HCT116 (cell line): ENCODE measurements around the gene HERPUD1. TPM values are rescaled to one million over a fixed set of nuclear protein-coding genes. Genes with fewer than 3 reads are reported as not detected.
"Not testable (repeated sequence)": the region's sequence is repeated elsewhere in the genome, so short reads cannot be mapped to it uniquely, and the experiment has no call there.

Source experiments
- ATAC-seq: fragments of 200-7000 bp; cut with Tn5 transposase; 2 replicates; pipeline ENCODE4 v1.9.1; 2020; ENCODE audit warnings: mild to moderate bottlenecking, moderate library complexity
- BruUV-seq: library from RNA; stranded (reverse); fragments of 400-500 nt; replicated peaks from 2 replicates; lab custom pipeline; 2021; lab: Mats Ljungman, UMichigan
- CTCF ChIA-PET: fragments of 300-600 bp; sonication (Branson Sonifier 250); formaldehyde crosslinking; loops from one replicate; lab custom pipeline; 2021; ENCODE audit warnings: antibody characterized with exemption; lab: Charles Lee
- POLR2A ChIA-PET: fragments of 300-600, 350-600 bp; sonication (Branson Sonifier 250); formaldehyde crosslinking; loops from one replicate; lab custom pipeline; 2021; ENCODE audit warnings: antibody characterized with exemption; lab: Charles Lee
- RAD21 ChIA-PET, 2 experiments: fragments of 300-600 bp; sonication (Branson Sonifier 250); formaldehyde crosslinking; loops; one replicate each; lab custom pipeline; 2023; ENCODE audit warnings: low total read pairs in 2 of 2; ENCODE audit not compliant: uncharacterized antibody in 2 of 2, unreplicated experiment in 2 of 2, low non-redundant PET in 1 of 2; lab: Charles Lee
- DNase-seq: peaks from one replicate; pipeline ENCODE4 v3.0.0-alpha.2; 2010; ENCODE audit warnings: low read depth, low spot score
- H2AFZ ChIP-seq: fragments of 200-600 bp; shearing (Covaris generic), sonication (generic); 2 replicates; pipeline ENCODE4 v1.6.1; 2017; ENCODE audit warnings: low read depth, mixed run types, mixed read lengths, antibody characterized with exemption, low read length; ENCODE audit not compliant: poor library complexity, severe bottlenecking
- H3K27ac ChIP-seq: 2 replicates; pipeline ENCODE4 v1.5.1; 2012; ENCODE audit warnings: low read depth, low read length
- H3K27me3 ChIP-seq: fragments of 200-600 bp; sonication (generic); 2 replicates; pipeline ENCODE4 v1.6.1; 2016; ENCODE audit warnings: mixed run types, low read length, mixed read lengths; ENCODE audit not compliant: insufficient read depth
- H3K36me3 ChIP-seq, 2 experiments: fragments of 200-500 bp in 1 of 2; fragments of 200-600 bp in 1 of 2; sonication (Bioruptor generic) in 1 of 2; sonication (generic) in 1 of 2; 2 replicates each; pipeline versions ENCODE4 v1.5.1 to v1.6.1; 2014 to 2016; ENCODE audit warnings: low read length in 2 of 2, inconsistent platforms in 1 of 2, mixed read lengths in 1 of 2, mixed run types in 1 of 2; ENCODE audit not compliant: insufficient read depth in 2 of 2, control insufficient read depth in 1 of 2
- H3K4me1 ChIP-seq, 2 experiments: fragments of 200-600 bp in 1 of 2; sonication (generic) in 1 of 2; 2 replicates each; pipeline versions ENCODE4 v1.5.1 to v1.6.1; 2012 to 2017; ENCODE audit warnings: low read length in 2 of 2, inconsistent platforms in 1 of 2, mild to moderate bottlenecking in 1 of 2, mixed read lengths in 1 of 2, mixed run types in 1 of 2, moderate library complexity in 1 of 2; ENCODE audit not compliant: insufficient read depth in 2 of 2, control insufficient read depth in 1 of 2
- H3K4me2 ChIP-seq: fragments of 200-600 bp; sonication (generic); 2 replicates; pipeline ENCODE4 v1.6.1; 2017; ENCODE audit warnings: mixed run types, low read length, mixed read lengths
- H3K4me3 ChIP-seq, 2 experiments: fragments of 200-600 bp in 1 of 2; sonication (generic) in 1 of 2; replicated peaks in 1 of 2; 2 replicates each; pipeline ENCODE4 v1.5.1; 2011 to 2016; ENCODE audit warnings: low read length in 2 of 2, control low read depth in 1 of 2, low read depth in 1 of 2, mild to moderate bottlenecking in 1 of 2, mixed read lengths in 1 of 2, mixed run types in 1 of 2
- H3K79me2 ChIP-seq: fragments of 200-600 bp; sonication (generic); 2 replicates; pipeline ENCODE4 v1.6.1; 2017; ENCODE audit warnings: mild to moderate bottlenecking, mixed run types, low read length, moderate library complexity, mixed read lengths; ENCODE audit not compliant: insufficient read depth
- H3K9ac ChIP-seq: fragments of 200-600 bp; sonication (generic); 2 replicates; pipeline ENCODE4 v1.6.1; 2016; ENCODE audit warnings: low read length, mixed read lengths
- H3K9me2 ChIP-seq: fragments of 200-600 bp; sonication (generic), shearing (Covaris generic); 2 replicates; pipeline ENCODE4 v1.6.1; 2017; ENCODE audit warnings: mixed run types, mild to moderate bottlenecking, moderate library complexity; ENCODE audit not compliant: insufficient read depth
- H3K9me3 ChIP-seq, 2 experiments: fragments of 200-500 bp in 1 of 2; fragments of 200-600 bp in 1 of 2; sonication (Bioruptor generic) in 1 of 2; sonication (generic) in 1 of 2; 2 replicates each; pipeline ENCODE4 v1.6.1; 2014 to 2017; ENCODE audit warnings: low read length in 2 of 2, mixed read lengths in 2 of 2, inconsistent platforms in 1 of 2, low read depth in 1 of 2, mild to moderate bottlenecking in 1 of 2, mixed run types in 1 of 2, moderate library complexity in 1 of 2; ENCODE audit not compliant: control insufficient read depth in 1 of 2, insufficient read depth in 1 of 2
- H4K20me1 ChIP-seq: fragments of 200-600 bp; sonication (generic), shearing (Covaris generic); 2 replicates; pipeline ENCODE4 v1.6.1; 2017; ENCODE audit warnings: mixed run types, mild to moderate bottlenecking, moderate library complexity; ENCODE audit not compliant: insufficient read depth
- EZH2 ChIP-seq: fragments of 200-600 bp; sonication (generic); IDR thresholded peaks from 2 replicates; pipeline ENCODE4 v1.6.1; 2017; ENCODE audit warnings: antibody characterized with exemption, mixed run types
- MAX ChIP-seq: IDR thresholded peaks from 2 replicates; pipeline ENCODE4 v1.6.1; 2012
- RAD21 ChIP-seq: IDR thresholded peaks from 2 replicates; pipeline ENCODE4 v1.6.1; 2012; ENCODE audit warnings: low read depth, mild to moderate bottlenecking
- SP1 ChIP-seq: IDR thresholded peaks from 2 replicates; pipeline ENCODE4 v1.6.1; 2012; ENCODE audit warnings: low read depth
- YY1 ChIP-seq: IDR thresholded peaks from 2 replicates; pipeline ENCODE4 v1.6.1; 2011; ENCODE audit warnings: low read length, low read depth, moderate library complexity, mild to moderate bottlenecking; ENCODE audit not compliant: insufficient replicate concordance; ENCODE audit errors: extremely low read depth
- ZBTB33 ChIP-seq: IDR thresholded peaks from 2 replicates; pipeline ENCODE4 v1.6.1; 2011; ENCODE audit warnings: mild to moderate bottlenecking, low read length, moderate library complexity; ENCODE audit not compliant: insufficient replicate concordance; ENCODE audit errors: extremely low read depth
- ZFX ChIP-seq: fragments of 450-650 bp; IDR thresholded peaks from 2 replicates; pipeline ENCODE4 v1.6.1; 2017
- ZNF274 ChIP-seq: fragments of 200-500 bp; sonication (Bioruptor generic); IDR thresholded peaks from 2 replicates; pipeline ENCODE4 v1.6.1; 2014; ENCODE audit warnings: mild to moderate bottlenecking, low read depth, low read length, inconsistent platforms
- intact Hi-C: fragments of 100-400 bp; cut with micrococcal nuclease; formaldehyde crosslinking; loops from 2 replicates; pipeline ENCODE4 v1.10.0; 2022
- total RNA-seq: library from RNA; stranded (reverse); gene quantifications from one replicate; pipeline ENCODE4 v1.2.1, GENCODE V29; 2021; ENCODE audit not compliant: unreplicated experiment

HERPUD1 gene
- total RNA-seq, 1 experiment from 2014 or later, result 113 TPM

GRCh38 chr16:56986361-56986760 lies 54.4 kb downstream of the HERPUD1 start:
- Histone ChIP-seq H3K27me3 (no peaks in the 10 kb centered on the region), H4K20me1 (no peaks in the 10 kb centered on the region), H3K4me1 (peaks cover 32 to 50% of the 10 kb centered on the region in 2 experiments), H2AFZ (no peak overlapping the region), H3K4me2 (0 out of 2 replicates have a peak overlapping the region, but pooled peaks have one; percentile 75), H3K9me2 (no peaks in the 10 kb centered on the region), H3K27ac (no peak overlapping the region), H3K9ac (no peak overlapping the region), H3K9me3 (no peaks in the 10 kb centered on the region), H3K4me3 (no peak overlapping the region), H3K79me2 (no peaks in the 10 kb centered on the region), H3K36me3 (no peaks in the 10 kb centered on the region)
- intact Hi-C loops, result no loop called here
- no TSS peak for BruUV-seq
- ChIA-PET CTCF (no interaction called here), RAD21 (no interaction called here), POLR2A (no interaction called here)
- ATAC-seq (no peak), DNase-seq (no peak)
- no peak for TF ChIP-seq YY1
- no peak for TF ChIP-seq MAX
- no peak for TF ChIP-seq SP1
- no peak for TF ChIP-seq RAD21
- no peak for TF ChIP-seq ZFX
- TF ChIP-seq ZNF274, result no peak
- no peak for TF ChIP-seq EZH2
- TF ChIP-seq ZBTB33, result no peak

- H2AFZ ChIP-seq, POLR2A ChIA-PET, BruUV-seq: not testable (repeated sequence)
Measured at GRCh38 chr16:56986908-56987307, 55.0 kb downstream of the HERPUD1 start.

More at GRCh38 chr16:56986908-56987307, 55.0 kb downstream of the HERPUD1 start:
- H3K27ac ChIP-seq, intact Hi-C loops, ATAC-seq, H3K36me3 ChIP-seq, RAD21 ChIA-PET, DNase-seq, H3K79me2 ChIP-seq, H3K9ac ChIP-seq, H3K9me2 ChIP-seq, H4K20me1 ChIP-seq, H3K4me3 ChIP-seq, H3K9me3 ChIP-seq, H3K27me3 ChIP-seq, H3K4me2 ChIP-seq, CTCF ChIA-PET: not testable (repeated sequence)
- peaks cover 32 to 54% of the 10 kb centered on the region in 2 experiments for H3K4me1 ChIP-seq
